ENCODE results near the gene LYPD1.
"Not testable (repeated sequence)": the region's sequence is repeated elsewhere in the genome, so short reads cannot be mapped to it uniquely, and the experiment has no call there.

The LYPD1 gene, protein sequence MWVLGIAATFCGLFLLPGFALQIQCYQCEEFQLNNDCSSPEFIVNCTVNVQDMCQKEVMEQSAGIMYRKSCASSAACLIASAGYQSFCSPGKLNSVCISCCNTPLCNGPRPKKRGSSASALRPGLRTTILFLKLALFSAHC

GRCh38 chr2:132669908-132670495 lies at the start of gene LYPD1:
Gene LYPD1 (minus strand): TSS chr2:132670205. CDS start chr2:132669932, 273 bp downstream.
- no peak for TF ChIP-seq ZNF274 (IDR thresholded peaks at IDR 0.05; ENCODE audit: low read depth, low read length)
- H3K4me3 ChIP-seq (ENCODE audit: low read length) = 0 out of 2 replicates have a peak within 1 kb of the TSS, but pooled peaks have one; percentile 13

GRCh38 chr2:132719480-132719879 lies 49.5 kb upstream of the LYPD1 start:
- no peak for TF ChIP-seq ZNF274 (IDR thresholded peaks at IDR 0.05; ENCODE audit: low read depth, low read length)
- no peak overlapping the region for H3K4me3 ChIP-seq (ENCODE audit: low read length)

GRCh38 chr2:132716954-132717353 lies 46.9 kb upstream of the LYPD1 start:
- TF ChIP-seq ZNF274 (IDR thresholded peaks at IDR 0.05; ENCODE audit: low read depth, low read length) = no peak
- no peak overlapping the region for H3K4me3 ChIP-seq (ENCODE audit: low read length)

- TF ChIP-seq ZNF274 (IDR thresholded peaks at IDR 0.05; ENCODE audit: low read depth, low read length) = no peak
- no peak overlapping the region for H3K4me3 ChIP-seq (ENCODE audit: low read length)
These were observed 45.7 kb upstream of the LYPD1 start for GRCh38 chr2:132715386-132716351.

DNA sequence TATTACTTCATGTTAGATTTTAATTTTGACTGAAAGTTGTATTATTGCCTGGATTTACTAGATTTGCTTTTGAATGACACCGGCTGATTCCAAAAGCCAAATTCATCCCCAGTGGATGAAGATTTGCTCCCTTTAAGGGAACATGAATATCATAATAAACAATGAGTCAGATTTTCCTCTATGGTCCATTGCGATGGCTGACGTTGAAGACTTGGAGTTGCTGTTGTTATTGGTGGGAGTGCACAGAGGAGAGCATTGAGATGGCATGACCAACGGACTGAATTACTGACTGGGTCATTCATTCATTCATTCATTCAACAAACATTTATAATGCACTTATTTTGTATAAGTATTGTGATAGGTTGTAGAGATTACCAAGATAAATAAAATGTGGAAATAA lies 33.4 kb upstream of the LYPD1 start:
- no peak for TF ChIP-seq ZNF274 (IDR thresholded peaks at IDR 0.05; ENCODE audit: low read depth, low read length)
- H3K4me3 ChIP-seq (ENCODE audit: low read length) = no peak overlapping the region

GRCh38 chr2:132701810-132702209 lies 31.8 kb upstream of the LYPD1 start:
- no peak overlapping the region for H3K4me3 ChIP-seq (ENCODE audit: low read length)
- no peak for TF ChIP-seq ZNF274 (IDR thresholded peaks at IDR 0.05; ENCODE audit: low read depth, low read length)

DNA sequence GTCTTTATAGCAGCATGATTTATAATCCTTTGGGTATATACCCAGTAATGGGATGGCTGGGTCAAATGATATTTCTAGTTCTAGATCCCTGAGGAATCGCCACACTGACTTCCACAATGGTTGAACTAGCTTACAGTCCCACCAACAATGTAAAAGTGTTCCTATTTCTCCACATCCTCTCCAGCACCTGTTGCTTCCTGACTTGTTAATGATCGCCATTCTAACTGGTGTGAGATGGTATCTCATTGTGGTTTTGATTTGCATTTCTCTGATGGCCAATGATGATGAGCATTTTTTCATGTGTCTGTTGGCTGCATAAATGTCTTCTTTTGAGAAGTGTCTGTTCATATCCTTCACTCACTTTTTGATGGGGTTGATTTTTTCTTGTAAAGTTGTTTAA lies 29.8 kb upstream of the LYPD1 start:
- not testable (repeated sequence) for H3K4me3 ChIP-seq (ENCODE audit: low read length)

DNA sequence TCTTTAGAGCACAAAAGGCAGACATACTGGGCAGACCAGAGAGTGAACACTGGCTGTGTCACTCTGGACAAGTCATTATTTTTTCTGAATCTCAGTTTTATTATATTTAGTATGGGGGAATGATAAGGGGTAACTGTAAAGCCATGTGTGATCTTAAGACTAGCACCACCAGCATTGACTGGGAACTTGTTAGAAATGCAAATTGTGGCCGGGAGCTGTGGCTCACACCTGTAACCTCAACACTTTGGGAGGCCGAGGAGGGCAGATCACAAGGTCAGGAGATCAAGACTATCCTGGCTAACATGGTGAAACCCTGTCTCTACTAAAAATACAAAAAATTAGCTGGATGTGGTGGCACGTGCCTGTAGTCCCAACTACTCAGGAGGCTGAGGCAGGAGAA lies 28.3 kb upstream of the LYPD1 start:
- H3K4me3 ChIP-seq (ENCODE audit: low read length) = not testable (repeated sequence)

DNA sequence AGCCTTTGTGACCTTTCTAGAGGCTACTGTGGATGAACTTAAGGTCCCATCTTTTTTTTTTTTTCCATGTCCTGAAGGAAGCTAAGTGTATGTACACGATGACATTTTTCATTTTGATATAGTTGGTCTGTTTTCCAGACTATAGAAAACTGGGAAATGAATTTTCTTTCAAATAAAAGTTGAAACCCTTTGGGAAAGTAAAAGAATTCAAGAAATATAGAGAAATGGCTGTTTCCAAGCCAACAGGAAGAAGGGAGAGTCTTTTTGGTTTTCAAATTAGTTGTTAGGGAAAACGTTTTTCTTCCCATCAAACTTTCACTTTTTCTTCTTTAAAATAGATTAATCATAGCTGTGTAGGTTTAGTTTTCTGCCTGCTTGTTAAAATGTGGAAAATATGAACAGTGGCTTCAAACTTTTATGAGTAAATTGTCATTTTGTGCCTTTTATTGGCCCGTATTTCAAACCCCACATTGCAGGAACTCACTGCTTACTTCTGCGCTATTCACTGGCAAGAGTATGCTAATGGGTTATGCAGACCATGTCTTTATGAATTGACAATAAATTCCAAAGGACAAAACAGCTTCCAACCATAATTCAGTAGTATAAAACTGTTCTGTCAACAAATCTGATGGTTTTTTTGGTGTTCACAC lies 27.7 kb upstream of the LYPD1 start:
- H3K4me3 ChIP-seq (ENCODE audit: low read length) = no peak overlapping the region
- no peak for TF ChIP-seq ZNF274 (IDR thresholded peaks at IDR 0.05; ENCODE audit: low read depth, low read length)

DNA sequence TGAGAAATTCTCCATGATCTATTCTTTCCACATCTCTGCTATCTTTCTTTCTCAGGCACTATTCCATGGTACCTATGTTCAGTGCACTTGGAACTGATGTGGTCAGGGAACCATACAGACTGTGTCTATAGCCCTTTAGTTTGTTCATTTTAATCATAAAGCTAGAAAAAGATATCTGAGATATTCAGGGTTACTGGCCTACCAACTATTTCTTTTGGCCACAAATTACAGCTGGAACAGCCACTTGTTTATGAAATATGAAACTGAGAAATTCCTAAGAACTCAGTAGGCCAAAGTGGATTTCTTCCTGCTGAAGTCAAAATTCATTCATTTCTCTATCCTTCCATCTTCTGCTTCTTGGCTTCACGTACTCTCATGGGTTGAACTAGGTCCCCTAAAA lies 22.8 kb upstream of the LYPD1 start:
- TF ChIP-seq ZNF274 (IDR thresholded peaks at IDR 0.05; ENCODE audit: low read depth, low read length) = no peak
- no peak overlapping the region for H3K4me3 ChIP-seq (ENCODE audit: low read length)

GRCh38 chr2:132691556-132691955 lies 21.6 kb upstream of the LYPD1 start:
- TF ChIP-seq ZNF274 (IDR thresholded peaks at IDR 0.05; ENCODE audit: low read depth, low read length) = no peak
- no peak overlapping the region for H3K4me3 ChIP-seq (ENCODE audit: low read length)

- no peak for TF ChIP-seq ZNF274 (IDR thresholded peaks at IDR 0.05; ENCODE audit: low read depth, low read length)
- no peak overlapping the region for H3K4me3 ChIP-seq (ENCODE audit: low read length)
These were observed 20.8 kb upstream of the LYPD1 start for GRCh38 chr2:132690664-132691303.

GRCh38 chr2:132681766-132682165 lies 11.8 kb upstream of the LYPD1 start:
- no peak for TF ChIP-seq ZNF274 (IDR thresholded peaks at IDR 0.05; ENCODE audit: low read depth, low read length)
- H3K4me3 ChIP-seq (ENCODE audit: low read length) = no peak overlapping the region

DNA sequence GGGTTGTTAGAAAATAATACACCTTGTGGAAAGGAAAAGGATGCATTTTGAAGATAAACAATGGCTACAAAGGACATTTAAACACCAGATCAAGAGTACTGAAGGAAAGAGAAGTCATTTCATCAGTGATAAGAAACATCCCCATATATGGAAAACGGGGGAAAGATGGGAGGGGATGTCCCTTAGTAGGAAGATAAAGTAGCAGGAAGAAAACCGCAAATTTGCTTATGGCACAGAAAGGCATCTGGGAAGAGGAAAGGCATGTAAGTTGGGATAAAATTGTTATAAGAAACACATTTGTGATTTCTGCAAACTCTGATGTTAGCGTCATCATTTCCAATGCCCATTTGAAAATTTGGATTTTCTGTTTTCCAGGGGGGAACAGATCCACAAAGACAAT lies 10.5 kb upstream of the LYPD1 start:
- TF ChIP-seq ZNF274 (IDR thresholded peaks at IDR 0.05; ENCODE audit: low read depth, low read length) = no peak
- no peak overlapping the region for H3K4me3 ChIP-seq (ENCODE audit: low read length)
